ENCODE measurements around the gene SLC22A15.
"Not testable (repeated sequence)": the region's sequence is repeated elsewhere in the genome, so short reads cannot be mapped to it uniquely, and the experiment has no call there.

The SLC22A15 gene

DNA sequence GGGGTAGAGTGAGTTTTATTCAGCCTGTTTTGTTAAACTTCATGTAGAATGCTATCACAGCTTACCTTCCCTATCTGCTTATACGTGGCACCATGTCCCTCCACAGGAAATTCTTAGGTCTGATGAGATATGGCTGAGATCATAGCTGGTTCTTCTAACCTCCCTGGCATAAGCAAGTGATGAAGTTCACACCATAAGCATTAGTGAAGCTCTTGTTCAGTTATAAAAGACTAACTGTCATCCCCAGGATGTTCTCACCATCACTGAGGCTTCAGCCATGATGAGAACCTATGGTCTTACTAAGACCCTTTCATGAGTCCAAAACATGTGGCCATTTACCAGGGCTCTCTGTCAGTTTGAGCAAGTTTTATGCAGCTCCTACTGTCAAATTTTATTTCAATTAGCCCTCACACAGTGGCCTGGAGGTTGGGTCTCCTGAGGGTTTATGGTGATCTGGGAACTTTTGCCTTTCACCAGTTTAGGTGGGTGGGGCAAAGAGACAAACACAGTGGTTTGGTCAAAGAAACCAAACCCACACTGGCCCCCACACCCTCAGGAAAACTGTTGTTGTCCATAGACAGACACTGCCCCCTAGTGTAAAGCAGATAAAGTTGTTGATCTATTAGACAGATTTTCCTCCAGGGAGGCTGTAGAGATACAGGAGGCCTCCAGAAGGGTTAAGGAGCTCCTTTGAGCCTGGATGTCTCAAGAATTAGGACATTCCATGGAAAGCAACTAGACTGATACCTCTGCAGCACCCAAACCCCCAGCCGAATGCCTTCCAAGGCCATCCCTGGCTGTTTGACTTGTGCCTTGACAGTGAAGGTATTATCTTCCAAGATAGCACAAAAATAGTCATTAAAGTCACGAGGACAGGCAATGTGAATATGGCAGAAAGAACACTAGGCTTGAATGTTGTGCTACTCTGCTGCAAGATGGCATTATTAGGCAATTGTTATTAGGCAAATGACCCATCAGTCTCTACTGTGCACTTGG is 5.0 kb downstream of the SLC22A15 start:
- DNase-seq: peak; percentile 56

DNA sequence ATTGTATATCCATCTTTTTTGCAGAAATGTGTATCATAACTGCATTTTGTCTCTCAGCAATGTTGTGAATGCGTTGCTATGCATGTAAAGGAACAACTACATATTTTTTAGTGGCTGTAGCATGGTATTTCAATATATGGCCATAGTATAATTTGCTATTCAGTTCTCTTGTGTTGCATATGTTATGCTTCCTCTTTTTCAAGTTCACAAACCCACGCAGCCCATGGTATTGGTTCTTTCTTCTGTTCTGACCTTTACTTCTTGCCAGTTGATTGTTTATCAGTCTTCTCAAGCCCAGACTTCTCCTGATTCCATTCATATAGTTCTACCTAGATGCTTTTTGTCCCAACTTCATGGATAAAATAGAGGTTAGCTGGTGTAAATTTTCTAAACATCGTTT is 6.1 kb downstream of the SLC22A15 start:
- DNase-seq: no peak

DNA sequence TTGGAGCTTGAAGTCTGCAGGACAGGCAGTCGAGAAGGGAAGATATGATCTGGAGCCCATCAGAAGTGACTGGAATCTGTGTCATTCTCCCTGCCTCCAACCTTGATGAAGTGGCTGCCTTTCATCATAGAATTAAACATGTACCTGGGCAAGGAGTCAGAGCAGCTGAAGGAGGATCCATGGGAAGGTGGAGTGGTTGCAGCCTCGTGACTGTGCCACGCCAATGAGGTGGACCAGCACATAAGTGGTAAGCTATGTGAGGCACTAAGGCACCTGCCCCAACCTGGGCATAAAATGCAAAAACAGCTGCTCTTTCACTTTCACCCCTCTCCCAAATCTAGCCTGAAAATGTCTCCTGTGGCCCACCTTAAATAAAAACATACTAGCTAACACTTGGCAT is 7.3 kb downstream of the SLC22A15 start:
- no peak for DNase-seq

DNA sequence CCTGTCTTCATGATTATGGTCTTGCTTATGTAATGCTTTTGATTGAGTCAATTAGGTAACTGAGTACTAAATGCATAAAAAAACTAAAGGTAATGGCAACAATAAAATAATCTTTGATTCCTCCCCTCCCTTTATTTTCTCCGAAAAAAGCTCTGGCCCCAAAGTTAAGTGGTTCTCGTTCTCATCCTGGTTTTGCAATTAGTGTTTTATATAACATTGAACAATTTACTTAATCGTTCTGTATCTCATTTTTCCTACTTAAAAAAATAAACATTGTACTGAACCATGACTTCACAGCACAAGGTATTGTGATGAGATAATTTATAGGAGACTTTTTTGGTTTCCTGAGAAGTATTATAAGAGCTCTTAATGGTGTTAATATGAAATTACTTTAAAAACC is 11.3 kb downstream of the SLC22A15 start:
- no peak for DNase-seq

DNA sequence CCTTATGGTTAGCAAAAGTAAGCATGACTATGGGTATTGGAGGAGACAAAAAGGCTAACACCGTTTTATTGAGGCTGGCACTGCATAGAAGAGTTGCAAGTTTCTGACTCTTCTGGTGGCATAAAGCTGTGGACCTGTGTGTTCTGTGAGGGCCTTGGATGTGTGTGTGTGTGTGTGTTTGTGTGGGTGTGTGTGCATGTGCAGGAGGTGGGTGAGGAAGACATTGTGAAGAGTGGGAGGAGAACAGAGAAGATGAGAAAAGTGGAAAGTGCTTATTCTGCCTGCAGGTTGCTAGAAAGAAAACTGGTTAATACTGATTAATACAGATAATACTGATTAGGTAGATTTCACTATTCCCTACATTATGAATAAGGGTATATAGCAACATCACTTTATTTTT is 12.6 kb downstream of the SLC22A15 start:
- DNase-seq: no peak

DNA sequence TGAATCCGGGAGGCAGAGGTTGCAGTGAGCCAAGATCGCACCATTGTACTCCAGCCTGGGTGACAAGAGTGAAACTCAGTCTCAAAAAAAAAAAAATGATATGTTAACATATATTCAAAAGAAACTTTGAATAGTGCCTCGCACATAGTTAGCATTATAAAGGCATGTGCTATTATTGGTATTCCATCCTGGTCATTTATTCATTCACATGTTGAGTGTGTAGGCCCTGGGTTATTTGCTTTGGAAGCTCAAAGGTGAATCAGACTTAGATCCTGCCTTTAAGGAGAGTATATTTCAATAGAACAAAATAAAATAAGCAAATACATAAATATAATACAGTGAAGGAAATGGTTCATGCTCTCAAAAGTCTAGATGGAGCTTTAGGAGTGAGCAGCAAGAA is 13.4 kb downstream of the SLC22A15 start:
- DNase-seq: no peak

DNA sequence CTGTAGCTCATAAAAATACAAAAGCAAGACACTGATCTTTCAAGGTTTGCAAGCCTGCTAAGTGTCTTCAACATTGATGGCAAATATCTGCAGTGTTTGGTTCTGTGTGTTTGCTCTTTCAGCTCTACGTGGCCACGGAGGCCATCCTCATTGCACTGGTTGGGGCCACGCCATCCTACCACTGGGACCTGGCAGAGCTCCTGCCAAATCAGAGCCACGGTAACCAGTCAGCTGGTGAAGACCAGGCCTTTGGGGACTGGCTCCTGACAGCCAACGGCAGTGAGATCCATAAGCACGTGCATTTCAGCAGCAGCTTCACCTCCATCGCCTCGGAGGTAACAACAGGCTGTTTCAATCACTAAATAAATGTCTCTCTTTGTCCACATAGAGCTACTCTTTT is 15.6 kb downstream of the SLC22A15 start:
- DNase-seq: no peak

DNA sequence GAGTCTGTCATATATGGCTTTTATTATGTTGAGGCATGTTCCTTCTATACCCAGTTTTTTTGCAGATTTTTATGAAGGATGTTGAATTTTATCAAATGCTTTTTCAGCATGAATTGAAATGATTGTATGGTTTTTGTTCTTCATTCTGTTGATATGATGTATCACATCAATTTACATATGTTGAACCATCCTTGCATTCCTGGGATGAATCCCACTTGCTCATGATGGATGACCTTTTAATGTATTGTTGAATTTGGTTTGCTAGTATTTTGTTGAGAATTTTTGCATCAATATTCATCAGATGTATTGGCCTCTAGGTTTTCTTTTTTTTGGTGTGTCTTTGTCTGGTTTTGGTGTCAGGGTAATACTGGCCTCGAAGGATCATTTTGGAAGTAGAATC is 21.6 kb downstream of the SLC22A15 start:
- DNase-seq: not testable (repeated sequence)

DNA sequence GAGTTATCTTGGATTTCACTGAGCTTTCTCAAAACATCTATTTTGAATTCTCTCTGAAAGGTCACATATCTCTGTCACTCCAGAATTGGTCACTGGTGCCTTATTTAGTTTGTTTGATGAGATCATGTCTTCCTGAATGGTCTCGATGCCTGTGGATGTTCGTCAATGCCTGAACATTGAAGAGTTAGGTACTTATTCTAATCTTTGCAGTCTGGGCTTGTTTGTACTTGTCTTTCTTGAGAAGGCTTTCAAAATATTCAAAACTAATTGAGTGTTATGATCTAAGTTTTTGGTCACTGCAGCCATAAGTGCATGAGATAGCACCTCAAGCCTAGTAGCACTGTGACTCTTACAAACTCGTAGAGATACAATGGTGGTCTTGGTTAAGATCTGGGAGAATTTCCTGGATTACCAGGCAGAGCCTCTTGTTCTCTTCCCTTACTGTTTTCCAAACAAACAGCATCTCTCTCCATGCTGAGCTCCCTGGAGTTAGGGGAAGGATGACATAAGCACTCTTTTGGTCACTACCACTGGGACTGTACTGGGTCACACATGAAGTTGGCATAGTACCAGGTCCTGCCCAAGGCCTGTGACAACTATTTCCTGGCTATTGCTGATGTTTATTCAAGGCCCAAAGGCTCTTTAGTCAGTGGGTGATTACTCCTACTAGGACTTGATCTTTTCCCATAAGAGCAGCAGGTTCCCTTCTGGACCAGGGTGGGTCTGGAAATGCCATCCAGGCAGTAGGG is 25.6 kb downstream of the SLC22A15 start:
- DNase-seq: peak; percentile 48

DNA sequence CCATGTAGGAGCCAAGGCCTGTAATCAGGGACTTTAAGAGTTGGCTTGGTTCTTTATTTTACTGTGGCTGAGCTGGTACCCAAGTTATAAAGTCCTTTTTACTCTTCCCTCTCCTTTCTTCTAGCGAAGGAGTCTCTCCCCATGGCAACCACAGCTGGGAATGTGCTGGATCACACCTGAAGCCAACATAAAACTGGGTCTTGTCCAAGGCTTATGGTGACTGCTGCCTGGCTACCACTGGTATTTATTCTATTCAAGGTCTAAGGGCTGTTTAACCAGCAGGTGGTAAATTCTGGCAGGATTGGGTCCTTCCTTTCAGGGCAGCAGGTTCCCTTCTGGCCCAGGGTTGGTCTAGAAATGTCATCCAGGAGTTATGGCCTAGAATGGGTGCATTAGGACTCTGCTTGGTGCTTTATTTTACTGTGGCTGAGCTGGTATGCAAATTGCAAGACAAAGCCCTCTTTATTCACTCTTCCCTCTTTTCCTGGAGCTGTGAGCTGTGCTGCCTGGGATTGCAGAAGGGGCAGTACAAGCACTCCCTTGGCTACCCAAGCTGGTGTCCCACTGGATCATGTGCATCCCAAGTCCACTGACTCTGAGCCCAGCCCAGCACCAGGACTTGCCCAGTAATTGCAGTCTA is 26.6 kb downstream of the SLC22A15 start:
- no peak for DNase-seq

DNA sequence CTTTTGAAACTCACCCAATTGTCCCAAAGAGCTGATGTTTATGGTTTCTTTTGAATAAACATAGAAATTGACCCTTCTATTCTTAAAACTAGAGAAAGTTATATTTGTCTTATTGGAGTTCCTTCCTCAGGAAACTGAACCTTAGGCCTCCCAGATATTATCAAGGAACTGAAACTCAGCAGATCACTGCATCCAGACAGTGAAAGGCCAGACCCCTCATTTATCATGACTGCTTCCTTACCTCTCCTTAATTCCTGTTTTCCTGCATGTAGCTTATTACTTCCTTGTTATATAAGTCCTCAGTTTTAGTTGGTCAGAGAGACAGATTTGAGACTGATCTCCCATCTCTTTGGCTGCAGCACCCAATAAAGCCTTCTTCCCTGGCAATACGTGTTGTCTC is 27.5 kb downstream of the SLC22A15 start:
- DNase-seq: no peak

DNA sequence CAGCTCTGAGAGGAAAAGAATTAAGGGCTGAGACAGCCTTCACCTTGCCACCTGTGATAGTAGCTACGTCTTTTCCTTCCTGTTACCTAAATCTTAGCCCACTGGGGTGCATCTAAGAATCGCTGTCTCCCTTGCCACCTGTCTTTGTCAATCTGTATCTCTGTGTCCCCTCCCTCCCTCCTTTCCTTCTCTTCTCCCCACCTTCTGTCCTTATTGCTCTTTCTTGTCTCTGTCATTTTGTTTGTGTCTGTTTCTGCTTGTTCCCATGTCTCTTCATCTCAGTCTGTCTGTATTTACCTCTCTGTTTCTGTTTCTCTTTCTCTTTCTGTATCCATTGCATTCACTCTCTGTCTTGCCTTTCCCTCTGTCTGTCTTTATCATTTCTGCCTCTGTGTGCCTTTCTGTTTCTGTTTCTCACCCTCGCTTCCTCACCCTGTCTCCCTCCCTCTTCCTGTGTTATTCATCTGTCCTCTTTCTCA is 30.2 kb downstream of the SLC22A15 start:
- no peak for DNase-seq

DNA sequence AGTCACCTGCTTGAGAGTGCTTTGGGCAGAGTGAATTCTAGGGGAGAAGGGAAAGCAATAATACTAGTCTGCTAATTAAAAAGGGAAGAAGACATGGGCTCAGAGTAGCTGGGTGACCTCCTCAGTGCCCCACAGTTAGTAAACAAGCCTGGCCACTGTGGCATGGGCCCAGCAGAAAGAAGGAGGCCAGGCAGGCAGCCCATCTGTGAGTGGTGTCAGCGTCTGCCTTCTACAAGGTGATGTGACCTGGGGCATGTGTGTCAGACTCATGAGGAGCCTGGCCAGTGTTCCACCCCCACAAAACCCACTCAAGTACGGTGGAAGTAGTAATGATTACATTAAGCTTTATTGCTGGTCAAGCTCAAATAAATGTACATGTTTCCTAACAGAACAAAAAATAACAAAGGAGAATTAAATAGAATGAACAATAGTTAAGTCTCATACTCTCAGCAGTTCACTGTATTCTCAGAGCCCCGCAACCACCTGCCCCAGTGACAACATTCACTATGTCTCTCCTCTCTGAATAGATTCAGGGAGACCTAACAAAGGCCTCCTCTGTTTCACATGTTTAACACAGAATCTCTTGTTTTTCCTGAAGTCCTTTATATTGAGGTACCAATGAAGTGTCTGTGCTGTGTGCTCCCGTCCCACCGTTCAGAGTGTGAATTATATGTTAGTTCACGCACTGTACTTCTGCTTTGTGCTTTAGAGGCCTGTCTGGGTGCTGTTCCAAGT is 32.5 kb downstream of the SLC22A15 start:
- DNase-seq: no peak

DNA sequence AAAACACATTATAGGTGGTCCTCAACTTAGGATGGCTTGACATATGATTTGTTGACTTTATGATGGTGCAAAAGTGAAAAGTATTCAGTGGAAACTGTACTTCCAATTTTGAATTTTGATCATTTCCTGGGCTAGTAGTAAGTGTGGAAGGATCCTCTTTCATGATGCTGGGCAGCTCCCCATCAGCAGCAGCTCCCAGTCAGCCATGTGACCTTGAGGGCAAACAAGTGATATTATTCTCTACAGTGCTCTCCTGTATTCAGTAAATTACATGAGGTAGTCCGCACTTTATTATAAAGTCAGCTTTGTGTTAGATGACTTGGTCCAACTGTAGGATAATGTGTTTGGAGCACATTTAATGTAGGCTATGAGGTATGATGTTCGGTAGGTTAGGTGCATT is 36.4 kb downstream of the SLC22A15 start:
- no peak for DNase-seq

DNA sequence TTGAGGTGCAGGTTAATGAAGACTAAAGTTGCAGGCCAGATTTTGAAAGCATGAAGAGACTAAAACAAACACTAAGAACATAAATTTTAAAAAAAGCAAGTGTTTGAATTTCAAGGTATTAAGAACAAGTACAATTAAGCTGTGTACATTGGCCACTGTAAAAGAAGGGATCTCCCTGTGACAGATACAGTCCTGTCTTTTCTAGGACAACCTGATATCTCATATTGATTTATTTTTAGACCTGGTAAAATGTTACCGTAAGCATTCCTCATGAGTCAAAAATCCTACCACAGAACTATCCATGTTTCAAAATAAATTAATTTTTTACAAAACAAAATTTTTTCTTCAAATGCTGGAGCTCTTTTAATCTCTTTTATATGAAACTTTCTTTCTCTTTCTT is 39.4 kb downstream of the SLC22A15 start:
- DNase-seq: no peak

DNA sequence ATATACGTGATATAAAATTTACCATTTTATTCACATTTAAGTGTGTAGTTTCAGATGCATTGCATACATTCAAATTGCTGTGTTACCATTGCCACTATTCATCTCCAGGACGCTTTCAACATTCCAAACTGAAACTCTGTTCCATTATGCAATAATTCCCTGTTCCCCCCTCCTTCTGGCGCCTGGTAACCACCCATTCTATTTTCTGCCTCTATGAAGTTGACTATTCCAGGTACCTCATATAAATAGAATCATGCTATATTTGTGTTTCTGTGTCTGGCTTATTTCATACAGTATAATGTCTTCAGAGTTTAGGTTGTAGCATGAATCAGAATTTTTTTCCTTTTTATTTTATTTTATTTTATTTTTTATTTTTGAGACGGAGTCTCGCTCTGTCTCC is 41.7 kb downstream of the SLC22A15 start:
- no peak for DNase-seq

DNA sequence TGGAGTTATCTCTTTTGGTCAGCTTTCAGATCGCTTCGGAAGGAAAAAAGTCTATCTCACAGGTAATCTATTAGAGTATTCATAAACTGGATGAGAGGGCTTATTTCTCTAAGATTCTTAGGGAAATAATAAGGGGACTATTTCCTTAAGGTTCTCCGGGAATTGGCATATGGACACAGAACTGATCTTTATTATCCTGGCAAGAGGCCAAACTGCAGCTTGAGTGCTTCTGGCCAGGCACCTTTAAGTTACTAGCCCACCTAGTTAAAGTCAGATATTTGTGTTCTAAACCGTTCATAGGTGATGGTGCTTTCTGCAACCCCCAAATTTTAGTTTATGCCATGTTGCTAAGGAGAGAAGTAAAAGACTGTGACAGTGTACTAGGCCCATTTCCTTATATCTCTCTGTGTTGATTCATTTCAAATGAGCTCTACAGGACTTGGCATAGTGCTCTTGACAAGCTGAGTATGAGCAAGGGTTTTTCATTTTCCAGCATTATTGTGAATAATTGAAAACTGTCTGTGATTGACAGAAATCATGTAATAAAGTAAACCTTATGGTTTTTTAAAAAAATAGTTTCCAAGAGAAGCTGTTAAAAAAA is 43.4 kb downstream of the SLC22A15 start:
- no peak for DNase-seq

DNA sequence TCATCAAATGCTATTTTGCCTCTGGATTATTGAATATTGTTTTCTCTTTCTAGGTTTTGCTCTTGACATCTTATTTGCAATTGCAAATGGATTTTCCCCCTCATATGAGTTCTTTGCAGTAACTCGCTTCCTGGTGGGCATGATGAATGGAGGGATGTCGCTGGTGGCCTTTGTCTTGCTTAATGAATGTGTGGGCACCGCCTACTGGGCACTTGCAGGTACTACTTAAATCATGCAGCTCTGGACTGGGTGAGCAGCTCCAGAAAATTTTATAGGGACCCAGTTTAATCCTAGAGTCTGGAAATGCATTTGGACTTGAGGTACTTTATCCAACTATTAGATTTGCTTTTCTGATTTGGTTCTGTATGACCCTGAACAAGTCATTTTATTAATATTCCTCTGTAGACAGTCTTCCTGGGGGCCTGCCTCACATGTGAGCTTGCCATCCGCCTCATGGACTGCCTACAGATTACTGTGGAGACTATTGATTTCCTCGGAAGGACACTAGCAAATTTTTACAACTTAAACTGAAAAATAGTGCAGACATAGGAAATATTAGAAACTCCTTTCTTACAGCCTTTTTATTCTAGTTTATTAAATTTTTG is 44.5 kb downstream of the SLC22A15 start:
- peak; percentile 62 for DNase-seq

DNA sequence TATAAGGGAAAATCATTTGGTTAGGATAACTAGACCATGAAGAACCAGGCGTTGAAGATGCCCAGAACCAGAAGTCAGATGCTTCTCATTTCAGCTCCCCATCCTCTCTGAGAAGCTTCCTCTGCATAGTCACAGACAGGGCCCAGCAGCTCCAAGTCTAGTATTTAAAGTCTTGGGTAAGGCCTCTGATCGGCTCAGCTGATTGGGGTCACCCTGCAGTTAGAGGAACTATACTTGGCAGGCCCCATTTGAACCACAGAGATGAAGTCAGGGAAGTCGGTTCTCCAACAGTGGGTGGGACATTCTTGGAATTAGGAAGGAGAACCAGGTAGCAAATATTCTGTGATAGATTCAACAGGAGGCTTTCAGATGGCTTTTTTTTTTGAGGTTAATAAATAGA is 48.3 kb downstream of the SLC22A15 start:
- no peak for DNase-seq

DNA sequence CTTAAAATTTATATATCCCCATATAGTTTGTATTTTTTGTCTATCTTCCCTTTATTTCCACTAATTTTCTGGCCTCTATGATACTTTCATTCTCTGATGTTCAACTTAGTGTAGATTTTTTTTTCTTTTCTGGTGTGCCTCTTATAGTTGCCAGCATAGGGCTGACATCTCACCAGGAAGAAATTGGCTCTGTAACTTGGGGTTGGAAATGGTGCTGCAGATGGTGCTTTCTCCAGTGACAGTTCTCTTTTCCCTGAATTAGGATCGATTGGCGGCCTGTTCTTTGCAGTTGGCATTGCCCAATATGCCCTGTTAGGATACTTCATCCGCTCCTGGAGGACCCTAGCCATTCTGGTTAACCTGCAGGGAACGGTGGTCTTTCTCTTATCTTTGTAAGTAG is 50.3 kb downstream of the SLC22A15 start:
- DNase-seq: no peak

DNA sequence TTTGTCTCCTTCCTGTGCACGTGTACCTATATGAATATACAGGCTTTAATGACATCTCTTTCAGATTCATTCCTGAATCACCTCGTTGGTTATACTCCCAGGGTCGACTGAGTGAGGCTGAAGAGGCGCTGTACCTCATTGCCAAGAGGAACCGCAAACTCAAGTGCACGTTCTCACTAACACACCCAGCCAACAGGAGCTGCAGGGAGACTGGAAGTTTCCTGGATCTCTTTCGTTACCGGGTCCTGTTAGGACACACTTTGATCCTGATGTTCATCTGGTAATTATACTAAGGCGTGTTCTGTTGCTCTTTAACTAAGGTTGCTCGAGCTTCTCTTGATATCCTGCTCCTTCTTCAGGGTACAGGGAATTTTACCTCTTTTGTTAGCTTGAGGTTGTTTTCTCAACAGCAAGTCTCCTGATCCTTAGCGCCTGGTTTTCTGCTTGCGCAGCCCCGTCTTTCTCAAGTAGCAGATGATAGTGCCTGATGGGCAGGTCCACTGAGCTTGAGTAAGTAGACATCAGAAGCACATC is 55.1 kb downstream of the SLC22A15 start:
- no peak for DNase-seq
